Measurements from ENCODE around the gene ZBTB20. TPM values are rescaled to one million over a fixed set of nuclear protein-coding genes. Genes with fewer than 3 reads are reported as not detected.

Gene ZBTB20
- total RNA-seq, 1 donor from 2014 or later: 3.9 TPM

- H3K36me3 ChIP-seq (ENCODE audit: control insufficient read depth, insufficient read depth, low read length): no peaks in the 10 kb centered on the region
- no peak overlapping the region for H3K4me3 ChIP-seq (ENCODE audit: low read depth, low read length)
- no peak for TF ChIP-seq CTCF (IDR thresholded peaks at IDR 0.05; ENCODE audit: insufficient read depth, low read length, severe bottlenecking)
- FAIRE-seq (no peak), DNase-seq (ENCODE audit: low read depth) (no peak)
- no peaks in the 10 kb centered on the region for H3K27me3 ChIP-seq (ENCODE audit: control insufficient read depth, insufficient read depth, low read length)
Measured at GRCh38 chr3:115087512-115087911, 59.6 kb downstream of the ZBTB20 start.

GRCh38 chr3:115086344-115086743 lies 60.7 kb downstream of the ZBTB20 start:
- FAIRE-seq (no peak), DNase-seq (ENCODE audit: low read depth) (no peak)
- Histone ChIP-seq H3K4me3 (ENCODE audit: low read depth, low read length) (no peak overlapping the region), H3K36me3 (ENCODE audit: control insufficient read depth, insufficient read depth, low read length) (no peaks in the 10 kb centered on the region), H3K27me3 (ENCODE audit: control insufficient read depth, insufficient read depth, low read length) (no peaks in the 10 kb centered on the region)
- no peak for TF ChIP-seq CTCF (IDR thresholded peaks at IDR 0.05; ENCODE audit: insufficient read depth, low read length, severe bottlenecking)

- DNase-seq (ENCODE audit: low read depth): no peak
- Histone ChIP-seq H3K27me3 (ENCODE audit: control insufficient read depth, insufficient read depth, low read length) (no peaks in the 10 kb centered on the region), H3K4me3 (ENCODE audit: low read depth, low read length) (no peak overlapping the region), H3K36me3 (ENCODE audit: control insufficient read depth, insufficient read depth, low read length) (no peaks in the 10 kb centered on the region)
- peak; percentile 27 for TF ChIP-seq CTCF (IDR thresholded peaks at IDR 0.05; ENCODE audit: insufficient read depth, low read length, severe bottlenecking)
- no peak for FAIRE-seq
Measured at GRCh38 chr3:115085197-115085865, 61.8 kb downstream of the ZBTB20 start.

- no peaks in the 10 kb centered on the region for H3K27me3 ChIP-seq (ENCODE audit: control insufficient read depth, insufficient read depth, low read length)
- no peak overlapping the region for H3K4me3 ChIP-seq (ENCODE audit: low read depth, low read length)
- TF ChIP-seq CTCF (IDR thresholded peaks at IDR 0.05; ENCODE audit: insufficient read depth, low read length, severe bottlenecking): no peak
- FAIRE-seq (no peak), DNase-seq (ENCODE audit: low read depth) (no peak)
- no peaks in the 10 kb centered on the region for H3K36me3 ChIP-seq (ENCODE audit: control insufficient read depth, insufficient read depth, low read length)
Measured at GRCh38 chr3:115084686-115085085, 62.4 kb downstream of the ZBTB20 start.

GRCh38 chr3:115082260-115082659 lies 64.8 kb downstream of the ZBTB20 start:
- Histone ChIP-seq H3K36me3 (ENCODE audit: control insufficient read depth, insufficient read depth, low read length) (no peaks in the 10 kb centered on the region), H3K27me3 (ENCODE audit: control insufficient read depth, insufficient read depth, low read length) (no peaks in the 10 kb centered on the region), H3K4me3 (ENCODE audit: low read depth, low read length) (no peak overlapping the region)
- DNase-seq (ENCODE audit: low read depth): no peak
- no peak for FAIRE-seq
- TF ChIP-seq CTCF (IDR thresholded peaks at IDR 0.05; ENCODE audit: insufficient read depth, low read length, severe bottlenecking): no peak

GRCh38 chr3:115081444-115081843 lies 65.6 kb downstream of the ZBTB20 start:
- Histone ChIP-seq H3K36me3 (ENCODE audit: control insufficient read depth, insufficient read depth, low read length) (no peaks in the 10 kb centered on the region), H3K27me3 (ENCODE audit: control insufficient read depth, insufficient read depth, low read length) (no peaks in the 10 kb centered on the region), H3K4me3 (ENCODE audit: low read depth, low read length) (no peak overlapping the region)
- TF ChIP-seq CTCF (IDR thresholded peaks at IDR 0.05; ENCODE audit: insufficient read depth, low read length, severe bottlenecking): no peak
- DNase-seq (ENCODE audit: low read depth) (no peak), FAIRE-seq (no peak)
